NCI-H2171 treated with DMSO at 0.1 percent for 48 hours (cell line): ENCODE results near the gene TMPRSS13.

Source experiments
- DNase-seq: peaks from one replicate; lab custom pipeline; 2025; lab: John Stamatoyannopoulos, UW

TMPRSS13 gene

DNA sequence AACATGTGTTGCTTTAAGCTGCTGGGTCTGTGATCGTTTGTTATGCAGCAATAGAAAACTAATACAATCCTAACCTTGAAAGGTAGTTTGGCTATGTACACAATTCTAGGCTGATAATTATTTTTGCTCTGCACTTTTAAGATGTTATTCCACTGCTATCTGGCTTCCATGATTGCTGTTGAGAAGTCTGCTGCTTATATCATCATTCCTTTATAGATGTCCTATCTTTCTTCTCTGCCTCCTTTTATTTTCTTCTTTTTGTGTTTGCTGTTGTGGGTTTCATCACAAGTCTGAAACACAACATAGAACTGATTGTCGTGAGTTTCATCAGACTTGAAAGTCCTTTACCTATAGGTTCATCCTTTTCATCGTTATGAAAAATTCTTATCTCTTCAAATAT lies 76.9 kb downstream of the TMPRSS13 start:
- no peak for DNase-seq

- DNase-seq = peak; percentile 41
These were observed 77.3 kb downstream of the TMPRSS13 start for GRCh38 chr11:117851852-117852251.

DNA sequence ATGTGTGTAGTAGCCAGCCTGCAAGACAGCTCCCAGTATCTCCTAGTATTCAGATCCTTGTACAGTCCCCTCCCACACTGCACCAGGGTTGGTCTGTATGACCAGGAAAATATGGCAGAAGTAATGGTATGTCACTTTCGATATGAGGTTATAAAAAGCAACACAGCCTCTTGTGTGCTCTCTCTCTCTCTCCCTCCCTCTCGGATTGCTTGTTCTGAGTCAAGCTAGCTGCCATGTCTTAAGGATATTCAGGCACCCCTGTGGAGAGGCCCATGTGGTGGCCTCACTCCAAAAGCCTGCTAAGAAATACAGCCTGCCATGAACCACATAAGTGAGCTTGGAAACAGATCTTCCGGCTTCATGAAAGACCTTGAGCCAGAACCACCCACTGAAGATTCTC lies 78.1 kb downstream of the TMPRSS13 start:
- peak; percentile 17 for DNase-seq
